Pulmonary artery endothelial cell (primary cell): ENCODE data around the gene UBAP2L. TPM values are rescaled to one million over a fixed set of nuclear protein-coding genes. Genes with fewer than 3 reads are reported as not detected.
"Not testable (repeated sequence)": the region's sequence is repeated elsewhere in the genome, so short reads cannot be mapped to it uniquely, and the experiment has no call there.

Experiments used
- DNase-seq: peaks from one replicate; pipeline ENCODE4 v3.0.0-alpha.2; 2011; ENCODE audit warnings: low read depth, low spot score
- total RNA-seq: library from RNA; depleted of rRNA; stranded (reverse); fragments of >200 nt; gene quantifications from 2 replicates; pipeline ENCODE4 v1.2.3, GENCODE V29; 2014

UBAP2L gene
- total RNA-seq, 1 donor from 2014 or later = 62.6 TPM

GRCh38 chr1:154199563-154199879 is 21.2 kb upstream of the UBAP2L start:
- DNase-seq = no peak

GRCh38 chr1:154205778-154206177 is 15.0 kb upstream of the UBAP2L start:
- not testable (repeated sequence) for DNase-seq

DNA sequence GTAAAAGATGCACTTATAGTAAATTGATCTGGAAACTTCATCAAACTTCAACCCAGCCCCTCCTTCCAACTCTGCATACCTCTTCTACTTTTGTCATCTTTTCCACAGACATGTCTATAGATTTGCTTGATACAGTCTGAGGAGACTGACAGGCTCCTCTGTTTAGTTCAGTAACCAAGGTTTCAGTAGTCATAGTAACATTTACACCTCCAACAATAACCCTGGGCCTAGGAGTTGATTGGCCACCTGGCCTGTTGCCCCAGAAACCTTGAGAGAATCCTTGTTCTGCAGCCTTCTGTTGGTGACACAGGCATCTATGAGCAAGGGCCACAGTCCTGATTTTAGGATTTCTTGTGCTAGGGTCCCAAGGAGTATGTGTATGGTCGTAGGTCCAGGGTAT is 14.6 kb upstream of the UBAP2L start, which contains the start of gene CFAP141:
TSS of gene CFAP141 (minus strand) at position 138 of the 400 bp plus-strand sequence. CDS start at position 112, 26 bp downstream.
- no peak for DNase-seq

DNA sequence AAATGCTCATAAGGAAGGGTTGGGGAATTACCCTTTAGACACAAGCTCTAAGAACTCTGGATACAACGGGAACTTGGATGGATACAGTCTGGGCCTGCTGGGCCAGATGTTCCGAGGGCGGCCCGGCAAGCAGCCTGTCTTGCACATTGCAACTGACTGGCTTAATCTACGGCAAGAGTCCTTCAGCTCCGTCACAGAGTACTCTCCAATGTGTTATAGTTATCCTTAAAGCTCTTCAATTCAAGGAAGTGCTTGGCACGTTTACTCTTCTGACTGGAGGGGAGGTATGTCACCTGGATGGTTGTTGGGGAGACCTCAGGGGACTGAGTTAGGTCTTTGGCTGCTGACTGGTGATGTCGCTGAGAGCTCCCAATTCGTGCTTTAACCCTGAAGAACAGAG is 13.5 kb upstream of the UBAP2L start:
- DNase-seq = no peak

DNA sequence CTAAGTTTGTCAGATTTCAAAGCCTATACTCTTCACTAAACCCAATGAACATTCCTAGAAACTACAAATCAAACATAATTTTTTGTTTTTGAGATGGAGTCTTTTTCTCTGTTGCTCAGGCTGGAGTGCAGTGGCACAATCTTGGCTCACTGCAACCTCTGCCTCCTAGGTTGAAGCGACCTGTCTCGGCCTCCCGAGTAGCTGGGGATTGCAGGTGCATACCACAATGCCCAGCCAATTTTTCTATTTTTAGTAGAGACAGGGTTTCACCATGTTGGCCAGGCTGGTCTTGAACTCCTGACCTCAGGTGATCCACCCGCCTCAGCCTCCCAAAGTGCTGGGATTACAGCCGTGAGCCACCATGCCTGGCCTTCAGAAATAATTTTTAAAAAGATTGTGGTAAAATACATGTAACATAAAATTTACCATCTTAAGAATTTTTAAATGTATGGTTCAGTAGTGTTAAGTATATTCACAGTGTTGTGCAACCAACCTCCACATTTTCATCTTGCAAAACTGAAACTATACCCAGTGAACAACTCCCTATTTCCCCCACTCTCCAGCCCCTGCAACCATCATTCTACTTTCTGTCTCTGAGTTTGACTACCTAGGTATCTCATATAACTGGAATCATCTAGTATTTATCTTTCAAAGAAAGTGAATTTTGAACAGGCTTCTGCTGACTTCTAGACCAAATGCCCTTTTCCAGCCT is 11.9 kb upstream of the UBAP2L start:
- DNase-seq = no peak

DNA sequence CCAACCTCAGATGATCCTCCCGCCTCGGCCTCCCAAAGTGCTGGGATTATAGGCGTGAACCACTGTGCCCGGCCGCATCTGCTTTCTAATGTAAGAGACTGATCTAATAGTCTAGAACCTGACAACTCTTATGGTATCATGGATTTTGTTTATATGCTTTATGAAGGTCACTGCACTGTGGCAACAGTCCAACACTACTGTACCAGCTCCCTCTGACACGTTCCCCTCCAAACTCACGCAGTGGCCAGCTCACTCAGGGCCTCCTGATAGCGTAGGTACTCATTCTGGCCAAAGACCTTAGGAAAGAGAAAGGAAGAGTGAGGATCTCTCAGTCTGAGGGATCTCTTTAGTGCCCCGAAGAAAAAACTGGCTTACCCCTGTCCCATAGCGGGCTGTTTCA is 8.7 kb upstream of the UBAP2L start:
- no peak for DNase-seq

GRCh38 chr1:154213274-154213673 is 7.5 kb upstream of the UBAP2L start:
- no peak for DNase-seq

DNA sequence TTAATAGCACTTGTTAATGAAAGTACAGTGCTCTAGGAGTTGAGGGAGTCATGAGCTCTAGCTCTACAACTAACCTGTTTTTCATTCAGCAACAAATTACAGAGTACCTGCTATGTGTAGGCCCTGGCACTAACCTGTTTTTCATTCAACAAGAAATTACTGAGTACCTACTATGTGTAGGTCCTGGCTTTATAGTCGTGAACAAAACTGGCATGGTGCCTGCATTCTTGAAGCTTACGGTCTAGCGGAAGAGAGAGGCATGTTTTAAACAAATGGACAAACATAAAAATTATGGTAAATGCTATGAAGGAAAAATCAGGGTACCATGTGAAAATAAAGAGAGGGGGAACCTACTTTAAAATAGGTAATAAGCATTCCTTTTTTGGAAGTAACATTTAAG is 2.2 kb upstream of the UBAP2L start:
- no peak for DNase-seq

DNA sequence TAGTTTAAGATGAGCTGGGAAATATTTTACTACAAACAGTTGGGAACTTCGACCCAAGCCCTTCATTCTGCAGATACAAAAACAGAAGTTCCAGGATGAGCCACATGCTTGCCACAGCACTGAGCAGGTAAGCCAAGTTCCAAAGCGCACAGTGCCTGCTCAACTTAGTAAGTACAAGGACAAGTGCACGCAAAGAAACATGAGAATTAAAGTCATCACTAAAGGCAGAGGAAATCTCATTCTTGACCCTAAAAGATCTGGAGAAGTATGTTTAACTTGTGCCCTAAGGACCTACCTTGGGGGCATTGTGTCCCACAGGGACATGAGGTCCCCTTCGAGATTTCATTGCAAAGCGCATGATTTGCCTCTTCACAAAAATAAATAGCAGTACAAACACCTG is 1.2 kb upstream of the UBAP2L start:
- no peak for DNase-seq

GRCh38 chr1:154220970-154221277 is 169 bp downstream of the UBAP2L start:
- DNase-seq = no peak

GRCh38 chr1:154221278-154222001 is 685 bp downstream of the UBAP2L start:
- DNase-seq = no peak

DNA sequence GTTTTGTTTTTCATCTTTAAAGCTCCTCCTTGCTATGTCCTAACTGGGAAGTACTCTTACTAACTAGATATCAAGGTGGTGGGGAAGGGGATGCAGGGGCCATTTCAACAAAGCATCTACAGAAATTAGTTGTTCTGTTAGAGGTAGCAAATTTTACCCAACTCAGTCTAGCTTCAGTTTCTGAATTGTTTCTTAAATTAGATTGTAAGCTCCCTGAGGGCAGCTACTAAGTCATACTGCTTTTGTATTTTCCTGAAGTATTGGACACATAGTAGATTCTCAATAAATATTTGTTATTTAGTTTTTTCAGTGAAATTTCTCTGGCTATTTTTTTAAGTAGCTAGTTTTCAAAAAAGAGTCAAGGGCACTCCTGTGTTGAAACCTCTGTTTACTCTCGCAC is 1.8 kb downstream of the UBAP2L start:
- DNase-seq = no peak

GRCh38 chr1:154222918-154223317 is 2.2 kb downstream of the UBAP2L start:
- DNase-seq = no peak

DNA sequence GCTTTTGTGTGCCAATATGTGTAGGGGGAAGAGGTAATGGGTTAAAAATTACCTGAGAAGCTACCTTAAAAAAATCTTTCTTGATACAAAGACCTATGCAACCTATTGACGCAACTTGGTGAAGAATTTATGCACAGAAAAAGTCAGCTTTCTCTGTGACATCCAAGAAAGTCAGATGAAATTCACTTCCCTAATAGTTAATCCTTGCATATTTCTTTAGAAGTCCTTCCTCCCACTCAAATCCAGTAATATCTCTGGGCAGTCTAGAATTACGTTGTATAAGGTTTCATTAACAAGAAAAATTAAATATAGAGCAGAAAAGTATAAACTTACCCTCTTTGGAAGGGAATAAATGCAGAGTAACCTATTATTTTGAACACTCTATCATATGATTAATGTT is 2.9 kb downstream of the UBAP2L start:
- no peak for DNase-seq

GRCh38 chr1:154225370-154225769 is 4.6 kb downstream of the UBAP2L start:
- DNase-seq = no peak

- DNase-seq = not testable (repeated sequence)
Observed at GRCh38 chr1:154231112-154231511, 10.4 kb downstream of the UBAP2L start.

DNA sequence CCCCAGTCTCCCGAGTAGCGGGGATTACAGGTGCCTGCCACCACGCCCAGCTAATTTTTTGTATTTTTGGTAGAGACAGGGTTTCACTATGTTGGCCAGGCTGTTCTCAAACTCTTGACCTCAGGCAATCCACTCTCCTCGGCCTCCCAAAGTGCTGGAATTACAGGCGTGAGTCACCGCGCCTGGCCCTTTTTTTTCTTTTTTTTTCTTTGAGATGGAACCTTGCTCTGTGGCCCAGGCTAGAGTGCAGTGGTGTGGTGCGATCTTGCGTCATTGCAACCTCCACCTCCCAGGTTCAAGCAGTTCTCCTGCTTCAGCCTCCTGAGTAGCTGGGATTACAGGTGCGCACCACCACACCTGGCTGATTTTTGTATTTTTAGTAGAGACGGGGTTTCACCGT is 12.4 kb downstream of the UBAP2L start:
- DNase-seq = not testable (repeated sequence)

- DNase-seq = no peak
Observed at GRCh38 chr1:154236855-154237254, 16.1 kb downstream of the UBAP2L start.

DNA sequence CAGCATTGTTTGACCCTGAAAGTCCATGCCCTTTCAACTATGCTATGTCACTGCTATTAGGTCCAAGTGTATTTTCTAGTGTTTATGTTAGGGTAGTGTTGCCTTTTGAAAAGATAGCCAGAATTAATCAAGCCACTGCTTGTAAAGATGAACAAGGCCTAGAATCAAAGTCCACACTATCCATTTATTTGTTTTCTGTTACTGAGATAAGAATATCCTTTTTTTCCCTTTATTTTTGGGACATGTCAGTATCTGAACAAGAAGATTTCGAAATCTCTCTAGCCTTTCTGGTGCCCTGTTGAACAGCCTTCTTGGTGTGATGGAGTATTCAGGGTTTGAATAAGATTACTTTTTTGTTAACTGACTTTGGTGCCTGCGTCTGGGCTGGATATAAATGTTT is 16.7 kb downstream of the UBAP2L start:
- no peak for DNase-seq

GRCh38 chr1:154237880-154238506 is 17.2 kb downstream of the UBAP2L start:
- no peak for DNase-seq

DNA sequence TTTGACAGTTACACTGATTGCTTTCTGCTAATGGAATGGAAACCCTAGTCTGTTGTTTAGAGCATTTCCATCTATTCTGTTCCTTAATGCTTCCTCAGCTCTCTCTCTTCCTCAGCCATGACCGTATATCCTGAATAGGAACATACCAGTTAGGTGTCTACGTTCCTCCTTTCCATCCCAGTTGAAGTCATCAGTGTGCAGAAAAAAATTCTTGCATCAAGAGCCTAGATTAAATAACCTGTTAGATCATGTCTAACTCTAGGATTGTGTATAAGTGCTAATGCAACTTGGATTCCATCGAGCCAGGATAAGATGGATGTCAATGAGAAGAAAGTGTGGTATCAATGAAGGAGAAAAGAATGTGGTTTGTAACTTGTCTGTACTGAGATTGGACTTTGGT is 18.7 kb downstream of the UBAP2L start:
- DNase-seq = no peak

DNA sequence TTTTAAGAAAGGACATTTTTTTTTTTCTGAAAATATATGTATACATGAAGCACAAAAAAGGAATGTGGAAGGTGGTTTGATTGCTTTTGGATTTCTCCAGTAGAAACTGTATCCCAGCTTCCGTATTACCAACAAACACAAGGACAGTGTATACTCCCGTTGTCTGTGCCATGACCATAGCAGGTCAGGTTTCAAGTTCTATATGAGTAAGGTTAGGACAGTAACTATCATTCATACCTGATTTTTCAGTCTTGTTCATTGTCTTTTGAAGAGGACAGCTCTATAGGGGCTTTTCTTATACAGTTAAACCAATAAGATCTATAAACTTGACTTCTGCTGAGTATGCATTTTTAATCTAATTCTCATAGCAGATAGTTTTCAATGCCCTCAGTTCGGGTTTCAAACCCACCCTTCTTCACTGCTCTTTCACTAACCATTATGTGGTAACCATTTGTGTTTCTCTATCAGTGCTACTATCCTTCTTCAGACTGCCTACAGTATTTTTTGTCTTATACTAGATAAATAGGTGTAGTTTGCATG is 19.6 kb downstream of the UBAP2L start:
- DNase-seq = no peak
